Neuronal stem cell (in vitro differentiated cells): ENCODE results near the gene INO80B.

ENCODE experiments used
- DNase-seq: peaks from one replicate; pipeline ENCODE4 v3.0.0-alpha.2; 2013; ENCODE audit warnings: low spot score
- H2AFZ ChIP-seq: one replicate; pipeline ENCODE4 v1.6.1; 2013; ENCODE audit warnings: mild to moderate bottlenecking, low read length, inconsistent platforms
- H2AK5ac ChIP-seq: 2 replicates; pipeline ENCODE4 v1.6.1; 2013; ENCODE audit warnings: low read depth, mild to moderate bottlenecking, inconsistent platforms, low read length, moderate library complexity, mixed read lengths
- H2BK120ac ChIP-seq: 2 replicates; pipeline ENCODE4 v1.6.1; 2013; ENCODE audit warnings: low read depth, mild to moderate bottlenecking, inconsistent platforms, low read length, moderate library complexity, mixed read lengths
- H2BK12ac ChIP-seq: one replicate; pipeline ENCODE4 v1.6.1; 2013; ENCODE audit warnings: low read length, inconsistent platforms
- H2BK15ac ChIP-seq: 2 replicates; pipeline ENCODE4 v1.6.1; 2013; ENCODE audit warnings: mild to moderate bottlenecking, low read length, inconsistent platforms, mixed read lengths
- H2BK5ac ChIP-seq: one replicate; pipeline ENCODE4 v1.6.1; 2013; ENCODE audit warnings: inconsistent platforms, mild to moderate bottlenecking, low read length, moderate library complexity
- H3K14ac ChIP-seq: one replicate; pipeline ENCODE4 v1.6.1; 2013; ENCODE audit warnings: low read length, inconsistent platforms
- H3K18ac ChIP-seq: 2 replicates; pipeline ENCODE4 v1.6.1; 2013; ENCODE audit warnings: low read length, inconsistent platforms
- H3K23ac ChIP-seq: 2 replicates; pipeline ENCODE4 v1.6.1; 2013; ENCODE audit warnings: low read depth, mild to moderate bottlenecking, mixed read lengths, low read length, inconsistent platforms; ENCODE audit not compliant: poor library complexity
- H3K27ac ChIP-seq: replicated peaks from 3 replicates; pipeline ENCODE4 v1.5.1; 2013; ENCODE audit warnings: low read length, inconsistent platforms
- H3K27me3 ChIP-seq, 3 experiments: 2 replicates each; pipeline ENCODE4 v1.6.1; 2013; ENCODE audit warnings: low read length in 3 of 3, mild to moderate bottlenecking in 2 of 3, inconsistent platforms in 1 of 3, low read depth in 1 of 3, mixed read lengths in 1 of 3, moderate library complexity in 1 of 3; ENCODE audit not compliant: control insufficient read depth in 3 of 3, insufficient read depth in 3 of 3
- H3K36me3 ChIP-seq, 2 donors: replicated peaks in 1 of 2; 2 replicates each; pipeline ENCODE4 v1.6.1; 2013; ENCODE audit warnings: low read length in 2 of 2; ENCODE audit not compliant: control insufficient read depth in 2 of 2, insufficient read depth in 2 of 2
- H3K4ac ChIP-seq: 2 replicates; pipeline ENCODE4 v1.6.1; 2013; ENCODE audit warnings: inconsistent platforms, mild to moderate bottlenecking, low read length, moderate library complexity
- H3K4me1 ChIP-seq, 2 donors: 1 replicate in 1 of 2; 2 replicates in 1 of 2; pipeline ENCODE4 v1.6.1; 2013; ENCODE audit warnings: low read length in 2 of 2, low read depth in 1 of 2; ENCODE audit not compliant: control insufficient read depth in 2 of 2, insufficient read depth in 1 of 2
- H3K4me2 ChIP-seq: one replicate; pipeline ENCODE4 v1.6.1; 2013; ENCODE audit warnings: mild to moderate bottlenecking, low read length, inconsistent platforms; ENCODE audit not compliant: insufficient read depth, poor library complexity, severe bottlenecking
- H3K4me3 ChIP-seq, 2 donors: 2 replicates each; pipeline ENCODE4 v1.5.1; 2013; ENCODE audit warnings: low read length in 2 of 2, mild to moderate bottlenecking in 2 of 2, inconsistent platforms in 1 of 2, moderate library complexity in 1 of 2
- H3K79me1 ChIP-seq: one replicate; pipeline ENCODE4 v1.6.1; 2013; ENCODE audit warnings: low read depth, mild to moderate bottlenecking, inconsistent platforms, low read length, moderate library complexity
- H3K9ac ChIP-seq: one replicate; pipeline ENCODE4 v1.6.1; 2013; ENCODE audit warnings: mild to moderate bottlenecking, low read depth, low read length, inconsistent platforms; ENCODE audit not compliant: poor library complexity
- H3K9me3 ChIP-seq, 2 donors: replicated peaks in 1 of 2; 2 replicates each; pipeline versions ENCODE3 to v1.6.1; 2013; ENCODE audit warnings: low read length in 2 of 2, mild to moderate bottlenecking in 2 of 2, inconsistent platforms in 1 of 2, low read depth in 1 of 2, mixed read lengths in 1 of 2, moderate library complexity in 1 of 2; ENCODE audit not compliant: control insufficient read depth in 2 of 2, insufficient read depth in 1 of 2
- H4K8ac ChIP-seq: one replicate; pipeline ENCODE4 v1.6.1; 2013; ENCODE audit warnings: low read depth, mild to moderate bottlenecking, inconsistent platforms, low read length, moderate library complexity
- H4K91ac ChIP-seq: one replicate; pipeline ENCODE4 v1.6.1; 2013; ENCODE audit warnings: low read length, low read depth, mild to moderate bottlenecking, inconsistent platforms; ENCODE audit not compliant: poor library complexity
- WGBS, 2 donors: extraction: QIAGEN DNeasy Blood & Tissue Kit; methylation state at CpG; one replicate each; pipeline ENCODE4 v1.1.7; 2013; ENCODE audit warnings: missing lambda C conversion rate in 2 of 2, mixed read lengths in 1 of 2; ENCODE audit not compliant: insufficient read length in 2 of 2, insufficient replicate concordance in 1 of 2; ENCODE audit errors: extremely low coverage in 2 of 2; 5-methylcytosine and 5-hydroxymethylcytosine counted together

INO80B gene

GRCh38 chr2:74417197-74417596 lies 37.7 kb upstream of the INO80B start:
- no peak for DNase-seq
- Histone ChIP-seq H3K9me3 (peaks cover 0 to 3% of the 10 kb centered on the region in 2 donors), H3K18ac (no peak overlapping the region), H2BK120ac (no peak overlapping the region), H2BK15ac (no peak overlapping the region), H3K14ac (no peak overlapping the region), H2BK5ac (no peak overlapping the region), H3K4ac (no peak overlapping the region), H3K23ac (no peak overlapping the region), H3K36me3 (no peaks in the 10 kb centered on the region), H3K4me3 (no peak overlapping the region), H4K91ac (no peak overlapping the region), H4K8ac (no peak overlapping the region), H3K9ac (no peak overlapping the region), H3K79me1 (peaks cover 2% of the 10 kb centered on the region), H2BK12ac (no peak overlapping the region), H2AFZ (no peak overlapping the region), H3K27me3 (no peaks in the 10 kb centered on the region), H2AK5ac (no peak overlapping the region), H3K27ac (no peak overlapping the region), H3K4me2 (no peak overlapping the region), H3K4me1 (peaks cover 0 to 5% of the 10 kb centered on the region in 2 donors)
- no CpG with 5 or more reads among the region's 3 CpGs for WGBS, 2 donors

- no peak overlapping the region for H3K4me3 ChIP-seq
- H3K4me1 ChIP-seq, result peaks cover 0 to 8% of the 10 kb centered on the region in 2 donors
- H3K36me3 ChIP-seq, result no peaks in the 10 kb centered on the region
- H3K18ac ChIP-seq, result no peak overlapping the region
- H2BK15ac ChIP-seq, result no peak overlapping the region
- H3K14ac ChIP-seq, result no peak overlapping the region
- H3K4ac ChIP-seq, result no peak overlapping the region
- H2AFZ ChIP-seq, result no peak overlapping the region
- no peak overlapping the region for H4K8ac ChIP-seq
- H3K9ac ChIP-seq, result no peak overlapping the region
- H3K9me3 ChIP-seq, result peaks cover 0 to 3% of the 10 kb centered on the region in 2 donors
- H2BK12ac ChIP-seq, result no peak overlapping the region
- H3K23ac ChIP-seq, result no peak overlapping the region
- no peaks in the 10 kb centered on the region for H3K27me3 ChIP-seq
- H2AK5ac ChIP-seq, result no peak overlapping the region
- H2BK120ac ChIP-seq, result no peak overlapping the region
- H2BK5ac ChIP-seq, result no peak overlapping the region
- DNase-seq, result no peak
- no peak overlapping the region for H3K4me2 ChIP-seq
- no CpG with 5 or more reads among the region's 6 CpGs for WGBS, 2 donors
- H3K27ac ChIP-seq, result no peak overlapping the region
- no peak overlapping the region for H4K91ac ChIP-seq
- peaks cover 2% of the 10 kb centered on the region for H3K79me1 ChIP-seq
Measured at GRCh38 chr2:74417763-74418162, 37.1 kb upstream of the INO80B start.

- H3K14ac ChIP-seq, result no peak overlapping the region
- no peak overlapping the region for H4K8ac ChIP-seq
- no peak overlapping the region for H3K27ac ChIP-seq
- no peak overlapping the region for H2BK15ac ChIP-seq
- H3K36me3 ChIP-seq, result no peaks in the 10 kb centered on the region
- no peak overlapping the region for H3K4ac ChIP-seq
- H3K27me3 ChIP-seq, result no peaks in the 10 kb centered on the region
- no CpG with 5 or more reads among the region's 27 CpGs for WGBS, 2 donors
- no peak overlapping the region for H3K4me2 ChIP-seq
- no peak overlapping the region for H3K23ac ChIP-seq
- no peak overlapping the region for H2BK5ac ChIP-seq
- no peak overlapping the region for H4K91ac ChIP-seq
- no peak overlapping the region for H2AK5ac ChIP-seq
- H3K4me1 ChIP-seq, result peaks cover 0 to 9% of the 10 kb centered on the region in 2 donors
- peak overlapping the region; percentile 36 for H2BK12ac ChIP-seq
- H3K9me3 ChIP-seq, result peaks cover 0 to 3% of the 10 kb centered on the region in 2 donors
- H3K18ac ChIP-seq, result no peak overlapping the region
- no peak overlapping the region for H3K4me3 ChIP-seq
- DNase-seq, result no peak
- H3K9ac ChIP-seq, result no peak overlapping the region
- no peak overlapping the region for H2AFZ ChIP-seq
- no peak overlapping the region for H2BK120ac ChIP-seq
- peaks cover 2% of the 10 kb centered on the region for H3K79me1 ChIP-seq
Measured at GRCh38 chr2:74418312-74418711, 36.6 kb upstream of the INO80B start.

GRCh38 chr2:74419345-74419744 lies 35.5 kb upstream of the INO80B start:
- Histone ChIP-seq H2BK5ac (no peak overlapping the region), H3K14ac (no peak overlapping the region), H3K9ac (no peak overlapping the region), H3K27ac (no peak overlapping the region), H3K18ac (no peak overlapping the region), H3K36me3 (peaks cover 3 to 8% of the 10 kb centered on the region in 2 donors), H3K9me3 (peaks cover 0 to 3% of the 10 kb centered on the region in 2 donors), H3K4me2 (no peak overlapping the region), H3K23ac (no peak overlapping the region), H4K8ac (no peak overlapping the region), H3K4me3 (no peak overlapping the region), H2BK120ac (no peak overlapping the region), H3K4ac (no peak overlapping the region), H4K91ac (no peak overlapping the region), H2BK12ac (no peak overlapping the region), H2AFZ (no peak overlapping the region), H2AK5ac (no peak overlapping the region), H3K27me3 (no peaks in the 10 kb centered on the region), H3K79me1 (peaks cover 2% of the 10 kb centered on the region), H2BK15ac (no peak overlapping the region), H3K4me1 (peaks cover 0 to 9% of the 10 kb centered on the region in 2 donors)
- DNase-seq, result no peak
- no CpG with 5 or more reads among the region's 1 CpG for WGBS, 2 donors
